ENCODE data around the gene WDR13. TPM values are rescaled to one million over a fixed set of nuclear protein-coding genes. Genes with fewer than 3 reads are reported as not detected.

Gene WDR13
- total RNA-seq, 1 experiment from 2014 or later = 48.1 TPM

GRCh38 chrX:48617542-48618340 is 20.4 kb downstream of the WDR13 start:
- CTCF ChIA-PET = no interaction called here
- POLR2A ChIA-PET (ENCODE audit: low non-redundant PET) = no interaction called here
- H3K4me1 ChIP-seq (ENCODE audit: insufficient read depth, low read length, poor library complexity, severe bottlenecking) = no peaks in the 10 kb centered on the region
- peak; percentile 24 for DNase-seq (ENCODE audit: low spot score)
- no peaks in the 10 kb centered on the region for H3K36me3 ChIP-seq (ENCODE audit: insufficient read depth, low read length, poor library complexity, severe bottlenecking)
- no peaks in the 10 kb centered on the region for H3K27me3 ChIP-seq (replicated peaks; ENCODE audit: insufficient read depth, low read depth, low read length, poor library complexity)
- no peaks in the 10 kb centered on the region for H3K9me3 ChIP-seq (ENCODE audit: low read depth, low read length, poor library complexity, severe bottlenecking)
- TF ChIP-seq CTCF (conservative IDR thresholded peaks at IDR 0.05; ENCODE audit: low read depth, low read length) = no peak
- no peak for TF ChIP-seq EZH2 (IDR thresholded peaks at IDR 0.05; ENCODE audit: borderline replicate concordance, low read depth, low read length, poor library complexity, severe bottlenecking)
- no TSS peak for BruUV-seq (replicated peaks)
- H3K27ac ChIP-seq (ENCODE audit: low read depth, low read length, poor library complexity, severe bottlenecking) = no peak overlapping the region
- H3K4me3 ChIP-seq (ENCODE audit: low read depth, low read length, poor library complexity, severe bottlenecking) = no peak overlapping the region
- intact Hi-C loops (cut with micrococcal nuclease; ENCODE audit: unreplicated experiment) = no loop called here

GRCh38 chrX:48626401-48627298 is 29.4 kb downstream of the WDR13 start:
- H3K4me1 ChIP-seq (ENCODE audit: insufficient read depth, low read length, poor library complexity, severe bottlenecking) = no peaks in the 10 kb centered on the region
- H3K4me3 ChIP-seq (ENCODE audit: low read depth, low read length, poor library complexity, severe bottlenecking) = no peak overlapping the region
- no peaks in the 10 kb centered on the region for H3K36me3 ChIP-seq (ENCODE audit: insufficient read depth, low read length, poor library complexity, severe bottlenecking)
- H3K27me3 ChIP-seq (replicated peaks; ENCODE audit: insufficient read depth, low read depth, low read length, poor library complexity) = no peaks in the 10 kb centered on the region
- no peak for TF ChIP-seq CTCF (conservative IDR thresholded peaks at IDR 0.05; ENCODE audit: low read depth, low read length)
- no peak for TF ChIP-seq EZH2 (IDR thresholded peaks at IDR 0.05; ENCODE audit: borderline replicate concordance, low read depth, low read length, poor library complexity, severe bottlenecking)
- no peaks in the 10 kb centered on the region for H3K9me3 ChIP-seq (ENCODE audit: low read depth, low read length, poor library complexity, severe bottlenecking)
- CTCF ChIA-PET = no interaction called here
- DNase-seq (ENCODE audit: low spot score) = no peak
- intact Hi-C loops (cut with micrococcal nuclease; ENCODE audit: unreplicated experiment) = no loop called here
- POLR2A ChIA-PET (ENCODE audit: low non-redundant PET) = no interaction called here
- no TSS peak for BruUV-seq (replicated peaks)
- no peak overlapping the region for H3K27ac ChIP-seq (ENCODE audit: low read depth, low read length, poor library complexity, severe bottlenecking)

- peak; percentile 90 for DNase-seq (ENCODE audit: low spot score)
- H3K4me3 ChIP-seq (ENCODE audit: low read depth, low read length, poor library complexity, severe bottlenecking) = no peak overlapping the region
- no peaks in the 10 kb centered on the region for H3K4me1 ChIP-seq (ENCODE audit: insufficient read depth, low read length, poor library complexity, severe bottlenecking)
- POLR2A ChIA-PET (ENCODE audit: low non-redundant PET) = no interaction called here
- BruUV-seq (replicated peaks) = no TSS peak
- intact Hi-C loops (cut with micrococcal nuclease; ENCODE audit: unreplicated experiment) = no loop called here
- CTCF ChIA-PET = interaction anchor here (0.6 kb wide), 1 partner anchor 45 kb away, joined by 4 read pairs; no protein-coding TSS in a partner anchor
- H3K27ac ChIP-seq (ENCODE audit: low read depth, low read length, poor library complexity, severe bottlenecking) = no peak overlapping the region
- no peak for TF ChIP-seq EZH2 (IDR thresholded peaks at IDR 0.05; ENCODE audit: borderline replicate concordance, low read depth, low read length, poor library complexity, severe bottlenecking)
- TF ChIP-seq CTCF (conservative IDR thresholded peaks at IDR 0.05; ENCODE audit: low read depth, low read length) = peak; percentile 59
- no peaks in the 10 kb centered on the region for H3K9me3 ChIP-seq (ENCODE audit: low read depth, low read length, poor library complexity, severe bottlenecking)
- no peaks in the 10 kb centered on the region for H3K36me3 ChIP-seq (ENCODE audit: insufficient read depth, low read length, poor library complexity, severe bottlenecking)
- no peaks in the 10 kb centered on the region for H3K27me3 ChIP-seq (replicated peaks; ENCODE audit: insufficient read depth, low read depth, low read length, poor library complexity)
Measured at GRCh38 chrX:48631376-48632090, 34.2 kb downstream of the WDR13 start.
